ENCODE results near the gene HDAC5.
"Not testable (repeated sequence)": the region's sequence is repeated elsewhere in the genome, so short reads cannot be mapped to it uniquely, and the experiment has no call there.

Gene HDAC5

GRCh38 chr17:44111777-44112176, 11.7 kb downstream of the HDAC5 start:
- no peak for DNase-seq (ENCODE audit: low spot score)

- DNase-seq (ENCODE audit: low spot score) = peak; percentile 26
These were observed 12.4 kb downstream of the HDAC5 start for GRCh38 chr17:44110823-44111633.

GRCh38 chr17:44110011-44110686, 13.3 kb downstream of the HDAC5 start:
- DNase-seq (ENCODE audit: low spot score) = no peak

GRCh38 chr17:44109312-44109630, 14.2 kb downstream of the HDAC5 start:
- DNase-seq (ENCODE audit: low spot score) = no peak

GRCh38 chr17:44108440-44109311, 14.8 kb downstream of the HDAC5 start:
- no peak for DNase-seq (ENCODE audit: low spot score)

GRCh38 chr17:44106801-44107200, 16.6 kb downstream of the HDAC5 start:
- DNase-seq (ENCODE audit: low spot score) = no peak

- DNase-seq (ENCODE audit: low spot score) = no peak
These were observed 17.5 kb downstream of the HDAC5 start for GRCh38 chr17:44105941-44106340.

- DNase-seq (ENCODE audit: low spot score) = no peak
These were observed 18.0 kb downstream of the HDAC5 start for GRCh38 chr17:44105483-44105882.

- DNase-seq (ENCODE audit: low spot score) = no peak
These were observed 20.4 kb downstream of the HDAC5 start for GRCh38 chr17:44102849-44103622.

GRCh38 chr17:44101858-44102257, 21.6 kb downstream of the HDAC5 start:
- not testable (repeated sequence) for DNase-seq (ENCODE audit: low spot score)

GRCh38 chr17:44097110-44097958, 26.1 kb downstream of the HDAC5 start:
- DNase-seq (ENCODE audit: low spot score) = no peak

- no peak for DNase-seq (ENCODE audit: low spot score)
These were observed 27.6 kb downstream of the HDAC5 start for GRCh38 chr17:44095647-44096496.

GRCh38 chr17:44095388-44095646, 28.1 kb downstream of the HDAC5 start:
- DNase-seq (ENCODE audit: low spot score) = no peak

GRCh38 chr17:44094701-44095387, 28.6 kb downstream of the HDAC5 start:
- DNase-seq (ENCODE audit: low spot score) = no peak

GRCh38 chr17:44093231-44093900, 30.1 kb downstream of the HDAC5 start:
- DNase-seq (ENCODE audit: low spot score) = no peak

- no peak for DNase-seq (ENCODE audit: low spot score)
These were observed 31.4 kb downstream of the HDAC5 start for GRCh38 chr17:44092051-44092450.

- no peak for DNase-seq (ENCODE audit: low spot score)
These were observed 32.0 kb downstream of the HDAC5 start for GRCh38 chr17:44091200-44091997.

GRCh38 chr17:44088254-44088653, 35.2 kb downstream of the HDAC5 start:
- DNase-seq (ENCODE audit: low spot score) = no peak
